Medulla oblongata (tissue), 1 donor: ENCODE measurements around the gene USP48.
"Not testable (repeated sequence)": the region's sequence is repeated elsewhere in the genome, so short reads cannot be mapped to it uniquely, and the experiment has no call there.

Experiments
- DNase-seq: peaks from one replicate; pipeline ENCODE4 v3.0.0-alpha.2; 2015; ENCODE audit errors: extremely low spot score

USP48 gene, protein sequence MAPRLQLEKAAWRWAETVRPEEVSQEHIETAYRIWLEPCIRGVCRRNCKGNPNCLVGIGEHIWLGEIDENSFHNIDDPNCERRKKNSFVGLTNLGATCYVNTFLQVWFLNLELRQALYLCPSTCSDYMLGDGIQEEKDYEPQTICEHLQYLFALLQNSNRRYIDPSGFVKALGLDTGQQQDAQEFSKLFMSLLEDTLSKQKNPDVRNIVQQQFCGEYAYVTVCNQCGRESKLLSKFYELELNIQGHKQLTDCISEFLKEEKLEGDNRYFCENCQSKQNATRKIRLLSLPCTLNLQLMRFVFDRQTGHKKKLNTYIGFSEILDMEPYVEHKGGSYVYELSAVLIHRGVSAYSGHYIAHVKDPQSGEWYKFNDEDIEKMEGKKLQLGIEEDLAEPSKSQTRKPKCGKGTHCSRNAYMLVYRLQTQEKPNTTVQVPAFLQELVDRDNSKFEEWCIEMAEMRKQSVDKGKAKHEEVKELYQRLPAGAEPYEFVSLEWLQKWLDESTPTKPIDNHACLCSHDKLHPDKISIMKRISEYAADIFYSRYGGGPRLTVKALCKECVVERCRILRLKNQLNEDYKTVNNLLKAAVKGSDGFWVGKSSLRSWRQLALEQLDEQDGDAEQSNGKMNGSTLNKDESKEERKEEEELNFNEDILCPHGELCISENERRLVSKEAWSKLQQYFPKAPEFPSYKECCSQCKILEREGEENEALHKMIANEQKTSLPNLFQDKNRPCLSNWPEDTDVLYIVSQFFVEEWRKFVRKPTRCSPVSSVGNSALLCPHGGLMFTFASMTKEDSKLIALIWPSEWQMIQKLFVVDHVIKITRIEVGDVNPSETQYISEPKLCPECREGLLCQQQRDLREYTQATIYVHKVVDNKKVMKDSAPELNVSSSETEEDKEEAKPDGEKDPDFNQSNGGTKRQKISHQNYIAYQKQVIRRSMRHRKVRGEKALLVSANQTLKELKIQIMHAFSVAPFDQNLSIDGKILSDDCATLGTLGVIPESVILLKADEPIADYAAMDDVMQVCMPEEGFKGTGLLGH

DNA sequence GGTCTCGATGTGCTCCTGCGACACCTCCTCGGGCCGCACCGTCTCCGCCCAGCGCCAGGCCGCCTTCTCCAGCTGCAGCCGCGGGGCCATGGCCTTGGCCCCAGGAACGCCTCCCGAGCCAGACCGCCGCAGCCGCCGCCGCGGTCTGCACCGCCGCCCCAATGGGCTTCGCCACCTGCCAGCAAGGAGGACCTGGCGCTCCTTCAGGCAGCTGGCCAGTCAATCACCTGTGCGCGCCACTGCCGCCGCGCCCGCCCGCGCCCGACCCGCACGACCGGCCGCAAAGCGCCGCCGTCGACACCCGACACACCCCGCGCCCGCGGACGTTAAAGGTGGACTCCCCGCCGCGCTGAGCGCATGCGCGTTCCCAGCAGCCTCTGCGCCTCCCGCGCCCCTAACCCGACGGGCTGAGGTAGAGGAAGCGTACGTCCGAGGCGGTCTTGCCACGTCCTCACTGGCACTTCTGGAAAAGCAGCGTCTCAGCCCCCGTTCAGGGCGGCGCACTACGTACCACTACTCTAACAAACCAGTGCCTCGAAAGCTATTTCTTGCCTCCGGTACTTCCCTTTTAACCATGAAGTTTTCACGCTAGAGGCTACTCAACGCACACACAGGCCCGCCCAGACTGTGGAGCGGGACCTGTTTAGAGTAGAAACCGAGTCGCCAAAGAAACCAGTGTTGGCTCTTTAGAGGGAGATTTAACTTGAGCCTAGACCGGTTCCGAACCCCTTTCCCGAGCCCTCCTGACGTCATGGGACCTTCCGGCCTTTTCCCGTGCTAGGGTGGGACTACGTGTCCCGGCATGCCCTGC lies at the start of gene USP48:
Gene USP48 (minus strand): TSS at position 282 of the 811 bp plus-strand sequence. CDS start 192 bp downstream, at position 90.
- DNase-seq, result peak; percentile 99

DNA sequence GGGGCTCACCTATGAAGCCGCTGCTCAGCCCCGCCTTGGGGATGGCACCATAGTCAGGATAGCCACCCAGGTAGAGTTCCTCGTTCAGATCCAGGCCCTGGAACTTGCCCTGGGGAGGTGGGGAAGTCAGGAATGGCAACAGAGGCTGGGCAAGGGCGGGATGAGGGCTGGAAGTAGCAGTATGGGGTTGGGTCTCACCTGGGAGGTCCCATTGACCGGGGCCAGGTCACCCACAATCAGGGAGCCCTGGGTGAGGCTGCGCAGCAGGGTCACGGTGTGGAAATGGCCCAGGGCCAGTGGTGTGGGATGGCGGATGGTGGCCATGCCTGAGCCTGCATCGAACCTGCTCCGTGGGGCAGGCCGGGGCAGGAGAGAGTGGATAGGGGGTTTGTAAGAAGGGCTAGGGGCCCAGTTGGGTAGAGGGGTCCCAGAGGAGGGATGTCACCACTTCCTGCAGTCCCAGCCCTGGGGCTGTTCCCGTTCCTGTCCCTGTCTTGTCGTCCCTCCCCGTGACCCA lies 48.6 kb upstream of the USP48 start:
- no peak for DNase-seq

DNA sequence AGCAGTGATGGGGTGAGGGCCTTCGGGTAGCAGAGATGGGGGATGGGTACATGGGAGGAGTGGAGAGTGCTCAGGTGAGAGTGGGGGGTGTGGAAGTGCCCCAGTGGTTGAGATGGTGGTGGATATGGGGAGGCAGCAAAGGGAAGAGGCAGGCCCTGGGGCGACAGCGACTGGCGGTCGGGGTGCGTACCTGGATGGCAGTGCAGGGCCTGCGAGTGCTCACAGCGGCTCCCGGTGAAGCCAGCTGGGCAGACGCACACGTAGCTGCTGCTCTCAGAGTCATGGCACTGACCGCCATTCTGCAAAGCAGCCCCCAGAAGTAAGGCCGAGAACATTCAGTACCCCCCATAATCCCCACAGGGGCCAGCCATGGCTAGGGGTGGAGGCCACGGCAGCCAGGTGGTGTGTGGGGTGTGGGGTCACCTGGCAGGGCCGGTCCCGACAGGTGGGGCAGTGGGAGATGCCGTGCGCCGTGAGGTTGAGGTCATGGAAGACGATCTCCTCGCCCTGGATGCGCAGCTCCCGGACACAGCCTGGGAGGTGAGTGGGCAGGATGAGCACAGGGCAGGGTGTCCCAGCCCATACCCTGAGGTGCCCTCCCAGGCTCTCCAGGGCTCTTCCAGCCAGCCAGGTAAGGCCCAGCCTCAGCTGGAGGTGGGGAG lies 48.0 kb upstream of the USP48 start:
- DNase-seq, result no peak

DNA sequence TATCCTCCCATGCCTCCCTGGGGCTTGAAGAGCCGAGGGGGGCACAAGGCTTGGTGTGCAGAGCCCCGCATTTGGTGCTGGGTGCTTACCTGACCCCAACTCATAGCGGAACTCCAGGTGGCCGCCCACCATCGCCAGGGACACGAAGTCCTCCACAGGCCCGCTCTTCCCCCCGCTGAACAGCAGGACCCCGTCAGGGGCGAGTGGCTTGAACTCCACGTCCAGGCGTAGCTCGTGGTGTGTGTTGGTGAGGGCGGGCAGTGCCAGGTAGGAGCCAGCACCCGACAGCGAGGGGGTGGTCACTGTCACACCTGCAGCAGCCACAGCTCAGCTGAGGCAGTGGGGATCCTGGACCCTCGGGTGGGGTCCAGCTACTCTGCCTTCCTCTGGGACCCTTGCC lies 46.3 kb upstream of the USP48 start:
- DNase-seq, result no peak

DNA sequence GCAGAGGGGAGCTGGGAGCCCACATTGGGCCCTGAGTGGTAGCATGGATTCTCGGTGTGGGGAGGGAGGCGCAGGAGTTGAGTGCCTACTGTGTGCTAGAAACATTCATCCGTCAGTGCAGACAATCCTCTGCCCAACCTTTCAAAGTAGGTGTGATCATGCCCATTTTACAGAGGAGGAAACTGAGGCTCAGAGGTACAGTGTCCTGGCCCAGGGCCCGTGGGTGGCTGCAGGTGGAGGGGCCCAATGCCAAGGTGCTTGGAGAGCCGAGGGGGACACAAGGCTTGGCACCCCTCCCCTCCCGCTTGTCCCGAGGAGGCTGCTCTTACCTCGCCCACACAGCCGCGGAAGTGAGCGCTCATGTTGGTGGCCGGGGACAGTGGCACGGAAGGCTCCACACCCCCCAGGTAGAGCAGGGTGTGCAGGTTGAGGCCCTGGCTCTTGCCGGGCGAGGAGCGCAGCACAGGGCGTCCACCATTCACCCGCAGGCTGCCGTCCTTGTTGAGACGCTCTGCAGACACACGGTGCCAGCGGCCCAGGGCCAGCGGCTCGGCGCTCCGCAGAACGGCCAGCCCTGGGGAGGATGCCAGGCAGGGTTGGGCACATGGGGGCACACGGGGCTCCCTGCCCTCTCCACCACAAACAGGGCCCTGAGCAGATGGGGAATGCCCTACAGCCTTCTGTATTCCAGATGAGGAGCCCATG lies 45.7 kb upstream of the USP48 start:
- DNase-seq, result no peak

DNA sequence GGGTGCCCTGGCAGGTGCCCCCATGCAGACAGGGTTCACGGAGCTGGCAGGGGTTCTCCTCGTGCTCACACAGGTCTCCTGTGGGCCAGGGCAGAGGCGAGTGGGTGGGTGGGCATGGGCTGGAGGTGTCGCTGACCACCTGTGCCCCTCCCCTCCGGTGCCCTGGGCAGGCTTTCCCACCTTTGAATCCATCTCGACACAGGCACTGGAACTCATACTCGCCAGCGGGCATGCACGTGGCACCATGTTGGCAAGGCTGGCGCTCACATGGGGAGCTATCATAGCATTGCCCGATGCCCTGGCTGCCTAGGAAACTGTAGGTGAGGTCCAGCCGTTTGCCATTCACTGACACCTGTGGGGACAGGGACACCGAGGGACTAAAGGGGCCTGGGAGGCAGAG lies 45.1 kb upstream of the USP48 start:
- no peak for DNase-seq

DNA sequence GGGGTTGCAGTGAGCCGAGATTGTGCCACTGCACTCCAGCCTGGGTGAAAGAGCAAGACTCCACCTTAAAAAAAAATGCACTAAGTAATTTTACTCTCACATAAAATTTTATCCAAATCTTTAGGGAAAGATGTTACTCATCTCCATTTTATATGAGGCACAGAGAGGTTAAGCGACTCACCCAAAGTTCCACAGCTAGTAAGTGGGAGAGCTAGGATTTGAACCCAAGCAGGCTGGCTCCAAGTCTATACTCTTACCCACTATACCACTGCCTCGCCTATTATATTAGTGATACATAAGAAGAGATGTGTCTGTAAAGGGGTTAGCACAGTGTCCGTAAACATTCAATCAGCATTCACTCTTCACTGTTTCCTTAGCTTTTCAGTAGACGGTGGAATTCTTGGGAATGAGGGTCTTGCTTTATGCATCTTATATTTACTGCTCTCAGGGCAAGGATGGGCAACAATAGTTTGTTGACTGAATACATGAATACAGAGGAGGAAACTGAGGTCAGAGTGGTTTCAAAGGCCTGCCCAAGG lies 44.3 kb upstream of the USP48 start:
- DNase-seq, result no peak

DNA sequence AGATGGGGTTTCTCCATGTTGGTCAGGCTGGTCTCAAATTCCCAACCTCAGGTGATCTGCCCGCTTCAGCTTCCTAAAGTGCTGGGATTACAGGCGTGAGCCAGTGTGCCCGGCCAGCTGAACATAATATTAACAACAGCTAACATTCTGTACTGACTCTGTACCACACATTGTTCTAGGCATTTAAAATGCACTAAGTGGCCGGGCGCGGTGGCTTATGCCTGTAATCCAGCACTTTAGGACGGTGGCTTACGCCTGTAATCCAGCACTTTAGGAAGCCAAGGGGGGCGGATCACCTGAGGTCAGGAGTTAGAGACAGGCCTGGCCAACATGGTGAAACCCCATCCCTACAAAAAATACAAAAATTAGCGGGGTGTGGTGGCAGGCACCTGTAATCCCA lies 43.7 kb upstream of the USP48 start:
- DNase-seq, result not testable (repeated sequence)

DNA sequence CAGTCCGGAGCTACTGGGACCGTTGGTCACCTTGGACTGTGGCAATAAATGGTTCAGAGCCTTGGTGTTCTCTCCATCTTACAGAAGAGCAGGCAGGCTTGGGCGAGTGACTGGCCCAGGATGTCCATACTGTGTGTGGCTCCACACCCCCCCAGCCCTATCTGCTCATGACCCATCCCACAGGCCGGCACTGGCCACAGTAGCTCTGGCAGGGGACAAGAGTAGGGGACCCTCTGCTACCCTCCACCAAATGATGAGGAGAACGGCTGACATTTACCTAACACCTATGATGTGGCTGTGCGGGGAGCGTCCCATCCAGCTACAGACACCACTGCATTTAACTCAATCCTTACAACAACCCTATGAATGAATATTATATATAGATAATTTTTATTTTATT lies 42.4 kb upstream of the USP48 start:
- no peak for DNase-seq

DNA sequence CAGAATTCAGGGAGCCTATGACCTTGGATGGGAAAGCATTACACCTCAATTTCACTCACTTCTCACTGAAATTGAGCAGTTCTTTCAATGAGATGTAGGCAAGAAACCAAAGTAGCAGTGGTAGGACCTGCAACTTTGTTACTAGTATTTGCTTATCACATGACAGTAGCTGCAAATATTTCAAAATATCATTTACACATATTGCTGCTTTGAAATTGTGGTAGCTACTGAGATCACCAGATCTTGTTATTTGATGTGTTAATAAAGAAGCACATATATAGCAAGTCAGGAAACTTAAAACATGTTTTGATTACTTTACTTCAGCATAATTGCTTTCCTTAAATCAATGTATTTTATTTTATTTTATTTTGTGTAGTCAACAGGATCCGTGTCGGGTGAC lies 42.0 kb upstream of the USP48 start:
- DNase-seq, result no peak

DNA sequence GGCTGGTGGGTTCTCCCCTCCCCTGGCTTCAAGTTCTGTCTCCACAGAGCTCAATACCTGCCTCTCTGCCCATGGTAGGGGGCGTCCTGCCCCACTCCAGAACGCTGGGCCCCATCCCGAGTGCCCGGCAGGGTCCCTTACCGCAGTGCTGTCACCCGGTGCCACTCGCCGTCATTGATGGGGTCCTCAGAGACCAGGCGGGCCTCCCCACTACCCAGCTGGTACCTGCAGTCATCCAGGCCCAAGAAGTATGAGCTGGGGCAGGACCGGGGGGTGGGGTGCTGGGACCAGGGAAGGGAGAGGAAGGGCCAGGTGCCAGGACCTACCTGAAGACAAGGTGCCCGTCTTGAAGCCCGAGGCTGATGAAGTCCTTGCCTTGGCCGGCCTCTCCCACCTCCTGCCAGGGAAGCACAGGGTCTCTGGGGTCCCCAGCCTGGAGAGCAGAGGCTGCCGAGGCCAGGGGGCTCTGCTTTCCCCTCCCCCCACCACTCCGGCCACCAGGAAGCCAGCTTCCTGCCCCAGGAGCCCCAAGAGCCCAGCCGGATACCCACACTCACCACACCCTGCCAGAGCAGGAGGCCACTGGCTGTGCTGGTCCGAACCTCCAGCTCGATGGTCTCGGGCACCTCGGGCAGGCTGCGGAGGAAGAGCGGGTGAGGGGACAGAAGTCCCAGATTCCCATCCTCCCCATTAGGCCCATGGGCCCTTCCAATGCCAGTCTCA lies 41.2 kb upstream of the USP48 start:
- DNase-seq, result no peak

DNA sequence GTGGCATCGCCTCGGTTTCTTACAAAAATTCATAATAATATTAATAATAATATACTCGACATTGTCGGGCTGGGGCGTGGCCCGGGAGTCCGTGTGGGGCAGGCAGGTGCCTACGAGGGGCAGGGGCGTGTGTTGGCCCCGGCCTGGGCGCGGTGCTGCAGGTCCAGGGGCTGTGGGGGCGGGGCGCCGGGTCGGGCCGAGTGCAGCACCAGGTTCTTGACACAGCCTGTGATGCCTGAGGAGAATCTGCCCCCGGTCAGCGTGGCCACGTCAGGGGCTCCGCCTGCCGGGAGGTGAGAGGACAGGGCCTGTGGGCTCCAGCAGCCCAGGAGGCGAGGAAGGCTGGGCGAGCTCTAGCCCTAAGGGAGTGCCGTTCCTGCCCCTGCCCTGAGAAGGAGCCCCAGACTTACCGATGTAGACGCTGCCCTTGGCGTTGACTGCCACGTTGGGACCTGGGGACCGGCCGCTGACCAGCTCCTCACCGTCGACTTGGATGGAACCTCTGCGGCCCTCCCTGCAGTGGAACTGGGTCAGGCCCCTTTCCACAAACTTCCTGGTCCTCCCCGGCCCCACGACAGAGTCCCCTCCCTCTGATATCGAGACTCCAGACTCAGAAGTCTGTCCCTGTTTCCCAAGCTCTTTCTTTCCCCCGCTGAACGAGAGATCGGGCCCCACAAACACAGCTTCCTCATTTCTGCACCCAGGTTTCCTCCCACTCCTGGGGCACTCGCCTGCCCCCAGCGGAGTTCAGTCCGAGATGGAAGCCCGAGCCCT lies 40.4 kb upstream of the USP48 start:
- DNase-seq, result no peak

DNA sequence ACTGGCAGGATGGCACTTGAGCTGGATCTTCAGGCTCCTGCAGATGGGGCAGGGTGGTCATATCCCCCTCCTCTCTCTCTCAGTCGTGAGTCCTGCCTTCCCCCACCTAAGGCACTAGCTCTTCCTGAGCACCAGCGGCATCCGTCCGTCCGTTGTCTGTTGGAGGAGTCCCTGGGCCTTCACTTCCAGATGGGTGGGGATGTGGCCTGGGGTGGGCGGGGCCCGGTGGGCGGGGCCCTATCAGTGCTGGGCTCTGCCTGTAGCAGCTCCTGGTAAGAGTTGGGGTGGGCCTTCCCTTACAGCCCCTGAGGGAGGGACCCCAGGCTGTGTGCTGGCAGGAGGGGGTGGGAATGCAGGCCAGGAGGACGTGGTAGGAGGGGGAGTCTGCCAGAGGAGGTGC lies 39.4 kb upstream of the USP48 start:
- DNase-seq, result no peak

DNA sequence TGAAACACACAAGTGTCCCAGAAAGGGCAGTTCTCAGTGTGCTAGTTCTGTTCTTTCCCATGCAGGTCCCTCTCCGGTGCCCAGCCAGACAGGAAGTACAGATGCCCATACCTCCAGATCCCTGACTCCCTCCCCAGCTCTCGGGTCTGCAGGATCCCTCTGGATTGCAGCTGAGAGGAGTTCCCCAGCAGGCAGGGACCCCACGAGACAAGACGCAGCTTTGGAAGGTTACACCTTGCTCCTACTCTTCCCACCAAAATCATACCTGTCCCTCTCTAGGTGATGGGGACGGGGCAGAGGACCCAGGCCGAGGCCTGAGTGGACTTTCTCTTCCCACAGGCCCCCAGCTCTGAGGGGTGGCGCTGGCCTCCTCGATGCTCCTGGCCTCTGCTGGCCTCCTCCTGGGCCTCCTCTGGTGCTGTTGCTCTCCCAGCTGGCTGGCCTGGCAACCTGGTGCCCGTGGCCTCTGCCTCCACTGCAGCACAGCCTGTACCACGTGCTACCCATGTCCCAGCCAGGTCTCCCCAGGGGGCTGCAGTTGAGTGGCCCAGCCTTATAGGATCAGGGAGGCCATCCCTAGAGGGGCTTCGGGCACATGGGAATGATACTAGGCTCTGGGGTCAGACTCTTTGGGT lies 38.6 kb upstream of the USP48 start:
- no peak for DNase-seq

DNA sequence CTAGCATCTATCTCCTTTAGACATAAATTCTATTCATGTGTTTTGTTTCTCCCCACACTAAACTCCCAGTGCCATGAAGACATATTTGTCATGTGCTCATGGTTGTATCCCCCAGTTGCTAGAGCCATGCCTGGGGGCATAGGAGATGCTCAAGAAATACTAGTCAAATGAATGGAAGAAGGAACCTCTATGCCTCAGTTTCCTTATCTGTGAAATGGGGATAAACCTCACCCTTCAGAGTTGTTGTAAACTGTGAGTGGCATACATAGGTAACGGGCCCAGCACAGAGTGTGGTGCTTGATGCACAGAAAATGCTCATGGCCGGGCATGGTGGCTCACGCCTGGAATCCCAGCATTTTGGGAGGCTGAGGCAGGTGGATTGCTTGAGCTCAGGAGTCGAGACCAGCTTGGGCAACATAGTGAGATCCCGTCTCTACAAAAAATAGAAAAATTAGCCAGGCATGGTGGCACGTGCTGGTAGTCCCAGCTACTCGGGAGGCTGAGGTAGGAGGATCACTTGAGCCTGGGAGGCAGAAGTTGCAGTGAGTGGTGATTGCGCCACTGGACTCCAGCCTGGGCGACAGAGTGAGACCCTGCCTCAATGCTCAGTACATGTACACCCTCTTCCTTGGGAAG lies 37.8 kb upstream of the USP48 start:
- no peak for DNase-seq

DNA sequence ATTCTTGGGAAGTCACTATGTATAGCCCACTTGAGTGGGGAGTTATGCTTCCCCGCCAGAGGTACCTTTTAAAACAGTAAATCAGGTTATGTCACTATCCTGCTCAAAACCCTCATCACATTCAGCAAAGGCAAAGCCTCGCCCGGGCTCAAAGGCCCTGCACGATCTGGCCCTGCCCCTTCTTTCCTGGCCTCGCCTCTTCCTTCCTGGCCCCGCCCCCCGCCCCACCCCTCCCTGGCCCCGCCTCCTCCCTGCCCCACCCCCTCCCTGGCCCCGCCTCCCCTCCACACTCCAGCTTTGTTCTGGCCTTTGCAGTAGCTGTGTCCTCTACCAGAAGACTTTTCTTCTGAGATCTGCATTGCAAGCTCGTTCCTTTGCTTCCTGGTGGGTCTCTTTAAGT lies 35.7 kb upstream of the USP48 start:
- DNase-seq, result no peak

DNA sequence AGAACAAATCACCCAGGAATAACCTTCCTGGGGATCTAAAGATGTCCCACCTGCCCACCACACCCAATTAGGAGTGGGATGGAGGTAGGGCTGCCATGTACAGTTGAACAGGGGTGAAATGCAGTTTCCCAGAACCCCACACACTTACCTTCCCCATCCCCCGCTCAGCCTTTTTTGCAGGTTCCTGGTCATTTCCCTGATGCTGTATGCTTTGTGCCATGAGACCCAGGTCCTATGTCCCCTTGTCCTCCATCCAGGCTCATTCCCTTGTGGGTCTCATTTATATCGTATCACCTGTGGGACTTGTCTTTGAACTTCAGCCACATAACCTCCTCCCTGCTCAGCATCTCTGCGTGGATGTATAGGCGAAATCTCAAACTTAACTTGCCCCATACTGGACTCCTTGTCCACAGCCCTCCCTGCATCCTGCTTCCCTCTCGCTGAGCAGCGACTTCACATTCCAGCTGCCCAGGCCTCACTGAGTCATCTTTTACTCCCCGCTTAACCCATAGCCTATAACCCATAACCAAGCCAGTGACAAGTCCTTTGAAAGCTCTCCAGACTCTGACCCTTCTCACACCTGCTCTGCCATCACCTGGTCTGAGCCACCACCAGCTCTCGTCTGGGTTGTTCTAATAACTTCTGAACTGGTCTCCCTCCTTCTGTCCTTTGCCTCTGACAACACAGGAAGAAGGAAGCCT lies 33.8 kb upstream of the USP48 start:
- DNase-seq, result no peak
